GM12873 (cell line): ENCODE results near the gene SIAH3.

Experiments used
- TF ChIP-seq, protein P1 (sequence below): IDR thresholded peaks from 2 replicates; pipeline ENCODE4 v1.5.1; 2012; ENCODE audit warnings: low read depth, mild to moderate bottlenecking, moderate library complexity, low read length, control low read depth; ENCODE audit not compliant: insufficient read depth; ENCODE audit errors: missing control alignments

The SIAH3 gene

DNA sequence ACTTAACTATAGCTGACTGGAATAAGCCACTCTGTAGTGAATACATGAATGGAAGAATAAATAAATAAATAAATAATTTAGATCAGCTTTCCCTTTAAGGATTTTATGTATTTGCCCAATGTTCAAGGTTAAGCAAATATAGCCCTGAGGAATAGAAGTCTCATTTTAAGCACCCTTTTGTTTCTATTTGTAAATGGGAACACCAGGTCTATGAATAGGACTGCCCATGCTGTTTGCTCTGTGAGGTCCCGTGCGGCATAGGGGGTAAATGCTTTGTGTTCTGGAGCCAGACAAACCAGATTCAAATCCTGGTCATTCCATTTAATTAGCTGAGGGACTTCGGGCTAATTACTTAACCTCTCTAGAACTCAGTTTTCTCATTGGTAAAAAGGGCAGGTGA, 120.1 kb downstream of the SIAH3 start:
- TF ChIP-seq, protein P1, sequence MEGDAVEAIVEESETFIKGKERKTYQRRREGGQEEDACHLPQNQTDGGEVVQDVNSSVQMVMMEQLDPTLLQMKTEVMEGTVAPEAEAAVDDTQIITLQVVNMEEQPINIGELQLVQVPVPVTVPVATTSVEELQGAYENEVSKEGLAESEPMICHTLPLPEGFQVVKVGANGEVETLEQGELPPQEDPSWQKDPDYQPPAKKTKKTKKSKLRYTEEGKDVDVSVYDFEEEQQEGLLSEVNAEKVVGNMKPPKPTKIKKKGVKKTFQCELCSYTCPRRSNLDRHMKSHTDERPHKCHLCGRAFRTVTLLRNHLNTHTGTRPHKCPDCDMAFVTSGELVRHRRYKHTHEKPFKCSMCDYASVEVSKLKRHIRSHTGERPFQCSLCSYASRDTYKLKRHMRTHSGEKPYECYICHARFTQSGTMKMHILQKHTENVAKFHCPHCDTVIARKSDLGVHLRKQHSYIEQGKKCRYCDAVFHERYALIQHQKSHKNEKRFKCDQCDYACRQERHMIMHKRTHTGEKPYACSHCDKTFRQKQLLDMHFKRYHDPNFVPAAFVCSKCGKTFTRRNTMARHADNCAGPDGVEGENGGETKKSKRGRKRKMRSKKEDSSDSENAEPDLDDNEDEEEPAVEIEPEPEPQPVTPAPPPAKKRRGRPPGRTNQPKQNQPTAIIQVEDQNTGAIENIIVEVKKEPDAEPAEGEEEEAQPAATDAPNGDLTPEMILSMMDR, result no peak

GRCh38 chr13:45728759-45729158, 122.8 kb downstream of the SIAH3 start:
- TF ChIP-seq, protein P1, result peak; percentile 79
